ENCODE measurements around the gene OR10AD1.
"Not testable (repeated sequence)": the region's sequence is repeated elsewhere in the genome, so short reads cannot be mapped to it uniquely, and the experiment has no call there.

Gene OR10AD1

GRCh38 chr12:48203192-48203591 is at the start of gene OR10AD1:
Gene OR10AD1, minus strand, starts transcription at chr12:48203292. Its CDS starts 0 bp downstream, at chr12:48203292.
- no peak for DNase-seq

- no peak for DNase-seq
These were observed 44.3 kb upstream of the OR10AD1 start for GRCh38 chr12:48247181-48247966.

GRCh38 chr12:48237162-48237561 is 34.1 kb upstream of the OR10AD1 start:
- no peak for DNase-seq

- DNase-seq = no peak
These were observed 32.8 kb upstream of the OR10AD1 start for GRCh38 chr12:48235796-48236333.

GRCh38 chr12:48231169-48231958 is 28.3 kb upstream of the OR10AD1 start:
- not testable (repeated sequence) for DNase-seq

GRCh38 chr12:48224533-48224932 is 21.4 kb upstream of the OR10AD1 start:
- DNase-seq = not testable (repeated sequence)

- no peak for DNase-seq
These were observed 18.6 kb upstream of the OR10AD1 start for GRCh38 chr12:48221645-48222044.

GRCh38 chr12:48220701-48221100 is 17.6 kb upstream of the OR10AD1 start:
- DNase-seq = no peak

- DNase-seq = no peak
These were observed 16.5 kb upstream of the OR10AD1 start for GRCh38 chr12:48219631-48220030.

- peak; percentile 98 for DNase-seq
These were observed 13.7 kb upstream of the OR10AD1 start for GRCh38 chr12:48216785-48217184.

- DNase-seq = not testable (repeated sequence)
These were observed 6.4 kb upstream of the OR10AD1 start for GRCh38 chr12:48209495-48209894.

GRCh38 chr12:48202766-48203165 is 326 bp downstream of the OR10AD1 start:
- DNase-seq = no peak

- no peak for DNase-seq
These were observed 1.6 kb downstream of the OR10AD1 start for GRCh38 chr12:48201516-48201915.

- no peak for DNase-seq
These were observed 2.0 kb downstream of the OR10AD1 start for GRCh38 chr12:48201091-48201490.

- DNase-seq = no peak
These were observed 3.3 kb downstream of the OR10AD1 start for GRCh38 chr12:48199774-48200221.

- DNase-seq = no peak
These were observed 4.1 kb downstream of the OR10AD1 start for GRCh38 chr12:48198985-48199384.

- DNase-seq = no peak
These were observed 4.5 kb downstream of the OR10AD1 start for GRCh38 chr12:48198672-48198971.

GRCh38 chr12:48197971-48198671 is 5.0 kb downstream of the OR10AD1 start:
- DNase-seq = peak; percentile 96

GRCh38 chr12:48197549-48197970 is 5.5 kb downstream of the OR10AD1 start:
- DNase-seq = peak; percentile 3

GRCh38 chr12:48194799-48195201 is 8.3 kb downstream of the OR10AD1 start:
- DNase-seq = no peak

- DNase-seq = no peak
These were observed 9.5 kb downstream of the OR10AD1 start for GRCh38 chr12:48193623-48194022.

GRCh38 chr12:48192861-48193260 is 10.2 kb downstream of the OR10AD1 start:
- DNase-seq = no peak

GRCh38 chr12:48191096-48191495 is 12.0 kb downstream of the OR10AD1 start:
- no peak for DNase-seq
